Smooth muscle cell of the brain vasculature (primary cell): ENCODE data around the gene ATP7A.
"Not testable (repeated sequence)": the region's sequence is repeated elsewhere in the genome, so short reads cannot be mapped to it uniquely, and the experiment has no call there.

Experiments used
- DNase-seq: peaks from one replicate; pipeline ENCODE4 v3.0.0-alpha.2; 2012; ENCODE audit warnings: low read depth, low spot score

Gene ATP7A

DNA sequence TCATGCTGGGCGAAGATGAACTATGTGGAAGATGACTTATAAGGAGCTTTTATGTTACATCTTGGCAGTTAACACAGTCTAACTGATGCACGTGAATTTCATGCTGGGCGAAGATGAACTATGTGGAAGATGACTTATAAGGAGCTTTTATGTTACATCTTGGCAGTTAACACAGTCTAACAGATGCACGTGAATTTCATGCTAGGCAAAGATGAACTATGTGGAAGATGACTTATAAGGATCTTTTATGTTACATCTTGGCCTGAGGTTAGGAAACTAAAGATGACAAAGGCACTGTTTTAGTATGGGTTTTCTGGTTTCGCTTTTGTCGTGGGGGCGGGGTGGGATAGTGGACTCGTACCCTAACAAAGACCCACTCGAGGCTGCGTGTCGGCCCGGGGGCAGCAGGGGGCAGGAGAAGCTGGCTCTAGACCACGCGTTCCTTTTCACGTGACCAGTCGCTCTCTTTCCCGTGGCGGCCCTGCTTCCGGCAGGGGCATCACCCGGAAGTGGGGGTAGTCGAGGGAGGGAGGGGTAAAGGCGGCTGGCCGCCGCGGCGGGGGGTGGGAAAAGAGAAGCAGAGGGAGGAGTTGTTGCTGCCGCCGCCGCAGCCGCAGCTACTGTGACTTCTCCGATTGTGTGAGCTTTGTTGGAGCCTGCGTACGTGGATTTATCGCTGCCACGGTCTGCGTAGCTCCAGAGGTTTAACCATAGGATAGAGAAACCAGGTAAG lies at the start of gene ATP7A:
Gene ATP7A, plus strand, starts transcription at position 586 of the 733 bp plus-strand sequence. CDS start 60,949 bp downstream, outside the sequence.
- peak; percentile 50 for DNase-seq

DNA sequence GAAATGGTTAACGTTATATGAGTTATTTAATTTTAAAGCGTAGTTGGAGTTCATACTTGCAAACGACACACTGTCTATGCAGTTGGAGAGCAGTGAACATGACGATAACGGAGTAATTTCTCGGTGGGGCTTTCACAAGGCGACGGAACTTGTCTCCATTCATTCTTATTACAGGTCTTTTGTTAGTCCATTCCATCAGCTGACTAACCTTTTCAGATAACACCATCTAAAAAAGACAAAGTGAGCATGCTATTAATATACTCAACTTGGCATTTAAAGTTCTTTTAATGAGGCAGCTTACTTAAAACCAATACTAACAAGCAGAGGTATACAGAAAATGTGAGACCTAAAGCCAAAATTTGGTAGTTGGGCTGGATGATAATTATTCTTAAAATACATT lies 35.1 kb upstream of the ATP7A start:
- no peak for DNase-seq

DNA sequence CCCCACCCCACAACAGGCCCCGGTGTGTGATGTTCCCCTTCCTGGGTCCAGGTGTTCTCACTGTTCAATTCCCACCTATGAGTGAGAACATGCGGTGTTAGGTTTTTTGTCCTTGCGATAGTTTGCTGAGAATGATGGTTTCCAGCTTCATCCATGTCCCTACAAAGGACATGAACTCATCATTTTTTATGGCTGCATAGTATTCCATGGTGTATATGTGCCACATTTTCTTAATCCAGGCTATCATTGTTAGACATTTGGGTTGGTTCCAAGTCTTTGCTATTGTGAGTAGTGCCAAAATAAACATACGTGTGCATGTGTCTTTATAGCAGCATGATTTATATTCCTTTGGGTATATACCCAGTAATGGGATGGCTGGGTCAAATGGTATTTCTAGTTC lies 29.1 kb upstream of the ATP7A start:
- not testable (repeated sequence) for DNase-seq

DNA sequence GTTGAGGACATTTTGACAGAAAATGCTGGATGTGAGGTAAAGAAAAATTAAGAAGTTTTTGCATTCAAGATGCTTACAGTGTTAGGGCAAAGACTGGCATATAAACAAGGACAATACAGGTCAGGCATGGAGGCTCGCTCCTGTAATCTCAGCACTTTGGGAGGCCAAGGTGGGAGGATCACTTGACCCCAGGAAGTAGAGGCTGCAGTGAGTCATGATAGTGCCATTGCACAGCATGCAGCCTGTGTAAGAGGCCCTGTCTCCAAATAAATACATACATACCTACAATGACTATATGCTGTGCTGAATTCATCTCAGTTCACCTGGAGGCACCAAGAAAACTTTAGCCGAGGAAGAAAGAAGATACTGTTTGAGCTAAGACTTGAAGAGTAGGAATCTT lies 17.6 kb upstream of the ATP7A start:
- no peak for DNase-seq

DNA sequence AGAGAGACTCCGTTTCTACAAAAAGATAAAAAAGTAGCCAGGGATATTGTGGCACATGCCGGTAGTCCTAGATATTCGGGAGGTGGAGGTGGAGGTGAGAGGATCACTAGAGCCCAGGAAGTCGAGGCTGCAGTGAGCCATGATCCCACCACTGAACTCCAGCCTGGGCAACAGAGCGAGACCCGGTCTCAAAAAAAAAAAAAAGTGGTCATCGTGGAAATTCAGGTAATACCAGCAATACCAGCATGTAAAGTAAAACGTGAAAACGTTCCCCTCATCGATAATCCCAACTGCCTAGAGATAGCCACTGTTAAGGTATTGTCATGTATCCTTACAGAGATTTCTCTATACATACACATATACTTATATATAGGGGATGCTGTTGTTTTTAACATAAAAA lies 16.8 kb upstream of the ATP7A start:
- no peak for DNase-seq

DNA sequence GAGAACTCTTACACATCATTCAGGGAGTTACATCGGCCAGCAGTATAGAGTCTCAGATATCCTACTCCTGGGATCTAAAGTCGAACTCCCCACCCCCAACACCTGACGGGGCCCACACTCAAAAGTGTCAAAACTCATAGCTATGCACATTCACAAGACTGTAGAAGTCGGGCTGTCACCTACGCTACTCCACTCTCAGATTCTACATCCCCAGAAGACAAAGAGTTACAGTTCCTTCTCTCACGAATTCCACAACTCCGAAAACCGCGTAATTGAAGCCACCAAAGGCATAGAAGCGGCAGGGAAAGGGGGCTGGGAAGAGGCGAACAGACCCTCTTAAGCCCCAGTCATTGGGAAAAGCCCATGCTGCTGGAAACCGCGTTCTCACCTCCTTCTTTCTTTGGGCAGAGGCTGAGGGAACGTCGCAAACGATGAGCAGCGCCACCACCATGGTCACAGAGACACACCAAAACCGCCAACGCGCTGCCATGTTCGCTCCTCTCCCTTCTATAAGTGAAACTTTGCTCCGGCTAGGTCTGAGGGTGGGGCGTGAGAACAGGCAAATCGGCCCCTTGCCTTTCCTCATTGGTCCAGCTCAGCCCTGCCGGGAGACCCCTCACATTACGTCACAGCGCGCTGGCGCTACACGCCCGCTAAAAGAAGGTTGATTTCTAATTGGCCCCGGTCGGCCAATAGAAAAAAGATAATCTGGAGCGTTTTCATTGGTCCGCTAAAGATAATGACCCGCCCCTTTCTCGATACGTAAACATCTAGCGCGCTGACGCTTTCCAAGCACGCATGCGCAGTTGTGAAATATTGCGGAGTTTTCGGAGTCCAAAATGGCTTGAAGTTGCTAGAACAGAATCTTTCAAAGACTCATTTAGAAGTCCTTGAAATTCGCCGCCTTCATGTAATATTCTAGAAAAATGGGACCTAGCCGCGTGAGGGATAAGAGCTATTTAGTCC lies 15.3 kb upstream of the ATP7A start, which contains the start of gene MAGT1:
Gene MAGT1, minus strand, starts transcription at position 515 of the 966 bp plus-strand sequence. Its CDS starts 25 bp downstream, at position 490.
- DNase-seq: peak; percentile 91

DNA sequence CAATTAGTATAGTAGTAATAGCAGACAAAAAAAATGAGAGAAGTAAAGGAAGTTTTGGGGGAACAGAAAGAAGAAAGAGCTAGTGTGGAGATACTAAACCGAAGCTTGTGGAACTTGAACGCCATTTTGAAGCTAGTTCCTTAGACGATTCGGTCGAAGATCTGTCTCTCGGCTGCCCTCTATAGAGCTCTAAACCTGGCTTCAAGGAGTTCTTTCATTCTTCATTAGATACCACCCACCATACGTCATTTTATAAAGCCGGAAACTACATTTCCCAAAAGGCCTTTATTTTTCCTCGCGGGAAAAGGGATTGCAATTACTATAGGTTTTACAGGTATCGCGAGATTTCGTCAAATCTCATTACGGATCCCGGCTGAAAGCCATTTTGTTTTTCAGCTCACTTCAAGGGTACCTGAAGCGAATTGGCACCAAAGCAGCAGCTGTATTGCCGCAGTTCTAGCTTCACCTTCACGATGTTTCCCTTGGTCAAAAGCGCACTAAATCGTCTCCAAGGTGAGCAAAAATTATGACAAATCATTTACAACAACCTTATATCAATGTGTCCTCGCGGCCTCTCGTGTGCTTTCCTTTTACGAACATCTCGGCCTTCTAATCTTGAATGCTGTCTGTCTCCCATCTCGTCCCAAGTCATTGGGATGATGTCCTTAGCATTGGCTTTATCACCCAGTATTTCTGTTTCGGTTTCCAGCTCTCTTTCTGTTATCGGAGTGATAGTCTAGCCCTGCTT lies 11.2 kb upstream of the ATP7A start, which contains the start of gene COX7B:
Gene COX7B, plus strand, starts transcription at position 388 of the 748 bp plus-strand sequence. Its CDS starts 86 bp downstream, at position 474.
- DNase-seq: peak; percentile 83

DNA sequence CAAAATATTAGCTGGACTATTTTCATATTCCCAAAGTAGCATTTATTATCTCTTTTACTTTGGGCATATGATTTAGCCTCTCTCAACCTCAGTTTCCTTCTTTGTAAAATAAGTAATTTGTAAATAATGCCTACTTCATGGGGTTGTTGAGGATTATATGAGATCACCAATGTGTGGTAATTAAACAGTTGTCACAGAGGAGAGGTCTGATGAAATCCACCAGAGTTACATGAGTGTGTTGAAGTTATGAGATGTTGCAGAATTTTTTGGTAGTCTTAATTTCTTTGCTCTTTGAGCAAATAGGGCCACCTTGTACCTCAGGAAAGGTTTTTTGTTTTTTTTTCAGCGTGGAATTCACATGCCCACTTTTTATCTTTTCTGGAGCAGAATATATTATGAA lies 9.8 kb upstream of the ATP7A start:
- no peak for DNase-seq

DNA sequence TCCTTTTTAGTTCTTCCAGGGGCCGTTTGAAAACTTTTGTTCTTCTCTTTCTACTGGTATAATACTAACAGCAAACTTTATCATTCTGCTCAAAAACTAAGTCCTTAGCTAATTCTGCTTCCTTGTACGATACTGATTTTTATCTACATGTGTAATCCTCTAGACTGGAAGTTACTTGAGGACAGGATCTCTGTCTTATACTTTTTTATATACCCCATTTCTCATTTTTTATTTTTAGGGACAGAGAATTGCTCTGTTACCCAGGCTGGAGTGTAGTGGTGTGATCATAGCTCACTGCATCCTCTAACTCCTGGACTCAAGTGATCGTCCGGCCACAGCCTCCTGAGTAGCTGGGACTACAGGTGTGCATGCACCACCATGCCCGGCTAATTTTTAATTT lies 9.0 kb upstream of the ATP7A start:
- DNase-seq: no peak

DNA sequence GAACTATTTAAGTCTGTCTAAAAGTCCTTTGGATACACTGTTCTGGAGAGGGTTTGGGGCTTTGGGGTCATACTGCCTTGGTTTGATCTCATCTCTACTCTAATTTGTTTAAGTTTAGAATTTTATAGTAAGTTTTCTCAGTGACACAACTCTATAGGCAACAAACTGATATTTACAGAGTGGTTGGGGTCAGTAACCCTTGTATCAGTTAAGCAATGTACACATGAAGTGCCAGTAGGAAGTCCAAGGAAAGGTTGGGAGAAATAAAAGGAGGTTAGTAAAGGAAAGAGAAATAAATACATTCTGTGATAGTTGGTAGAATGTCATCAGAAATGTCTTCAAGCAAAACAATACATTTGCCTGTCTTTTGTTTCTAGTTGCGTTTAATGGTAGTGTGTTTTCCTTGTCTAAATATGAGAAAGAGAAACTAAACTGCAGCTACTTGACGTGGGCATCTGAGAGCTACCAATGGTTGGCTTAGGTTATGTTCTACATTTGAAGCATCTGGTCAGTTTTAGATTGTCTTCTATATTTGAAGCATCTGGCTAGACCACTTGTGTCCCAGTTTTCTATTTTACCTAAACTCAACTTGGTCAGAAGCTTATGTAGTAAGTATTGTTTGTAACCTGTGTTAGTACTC lies 6.9 kb downstream of the ATP7A start:
- DNase-seq: no peak

DNA sequence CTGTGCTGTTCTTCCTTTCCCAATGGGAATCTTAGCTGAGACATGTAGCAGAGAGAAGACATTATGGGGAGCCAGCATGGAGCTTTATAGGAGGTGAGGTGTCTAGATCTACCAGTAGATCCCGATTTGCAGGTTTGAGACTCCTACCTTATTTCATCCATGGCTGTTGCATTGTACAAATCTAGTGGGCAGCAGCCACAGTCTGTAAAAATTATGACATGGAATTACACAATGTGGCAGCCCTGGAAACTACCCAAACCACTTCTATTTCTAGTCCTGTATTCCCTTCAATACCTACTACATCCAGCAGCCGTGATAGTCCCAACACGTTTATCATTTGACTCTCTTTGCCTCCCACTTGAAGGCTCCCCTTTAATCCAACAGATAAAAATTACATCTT lies 8.1 kb downstream of the ATP7A start:
- DNase-seq: no peak

DNA sequence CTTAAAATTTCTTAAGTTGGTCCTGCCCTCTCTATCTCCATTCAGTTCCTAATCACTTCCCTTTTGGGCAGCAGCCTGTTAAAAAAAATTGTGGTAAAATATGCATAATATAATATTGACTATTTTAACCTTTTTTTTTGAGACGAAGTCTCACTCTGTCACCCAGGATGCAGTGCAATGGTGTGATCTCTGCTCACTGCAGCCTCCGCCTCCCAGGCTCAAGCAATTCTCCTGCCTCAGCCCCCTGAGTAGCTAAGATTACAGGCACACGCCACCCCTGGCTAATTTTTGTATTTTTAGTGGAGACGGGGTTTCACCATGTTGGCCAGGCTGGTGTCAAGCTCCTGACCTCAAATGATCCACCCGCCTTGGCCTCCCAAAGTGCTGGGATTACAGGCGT lies 8.9 kb downstream of the ATP7A start:
- DNase-seq: not testable (repeated sequence)

DNA sequence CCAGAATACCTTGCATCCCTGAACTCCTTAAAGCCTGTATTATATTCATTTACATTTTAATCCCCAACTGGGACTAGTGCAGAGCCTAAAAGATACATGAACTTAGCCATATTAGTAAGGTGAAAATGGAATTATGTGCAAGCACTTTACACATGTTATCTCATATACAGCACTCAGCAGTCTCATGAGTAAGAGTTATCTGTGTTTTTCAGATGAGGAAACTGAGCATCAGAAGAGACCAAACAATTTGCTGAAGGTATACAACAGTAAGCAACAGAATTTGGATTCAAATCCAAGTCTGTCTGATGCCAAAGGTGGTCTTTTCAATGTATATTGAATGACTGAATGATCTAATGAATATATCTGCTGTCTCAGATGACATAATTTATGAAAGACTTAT lies 12.3 kb downstream of the ATP7A start:
- DNase-seq: no peak

DNA sequence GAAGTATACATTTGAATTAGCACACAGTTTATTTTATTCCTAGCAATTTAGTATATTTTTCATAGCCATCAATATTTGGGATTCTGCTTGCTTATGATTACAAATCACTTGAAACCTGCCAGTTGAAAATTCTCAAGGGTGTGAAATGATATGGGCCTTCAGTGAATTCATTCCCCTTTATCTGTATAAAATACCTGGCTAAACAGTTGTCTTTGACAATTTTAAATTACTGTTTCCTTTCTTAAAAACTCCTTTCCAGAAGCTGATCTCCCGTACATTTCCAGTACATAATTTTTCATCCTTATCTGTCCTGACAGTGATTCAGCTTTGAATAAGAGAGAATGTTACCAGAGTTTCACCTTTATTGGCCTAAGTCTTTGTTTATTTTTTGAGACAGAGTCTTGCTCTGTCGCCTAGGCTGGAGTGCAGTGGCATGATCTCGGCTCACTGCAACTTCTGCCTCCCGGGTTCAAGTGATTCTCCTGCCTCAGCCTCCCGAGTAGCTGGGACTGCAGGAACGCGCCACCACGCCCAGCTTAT lies 13.9 kb downstream of the ATP7A start:
- DNase-seq: no peak

DNA sequence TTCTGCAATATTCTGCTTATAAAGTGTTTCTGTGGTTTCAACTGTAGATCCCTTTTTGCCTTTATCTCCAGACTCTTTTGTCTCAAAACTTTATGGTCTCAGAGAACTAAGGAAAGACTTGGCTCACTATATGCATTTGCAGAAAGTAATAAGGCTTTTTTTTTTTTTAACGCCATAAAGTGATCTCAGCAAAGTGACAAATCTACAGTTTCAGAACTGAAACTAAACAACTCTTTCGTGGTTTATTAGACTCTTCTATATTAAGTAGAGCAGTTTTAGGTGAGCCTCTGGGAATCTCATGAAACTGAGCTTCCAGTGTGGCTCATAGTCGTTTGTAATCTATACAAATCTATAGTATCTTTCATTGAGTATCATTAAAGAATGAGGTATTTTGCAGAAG lies 15.3 kb downstream of the ATP7A start:
- DNase-seq: no peak

DNA sequence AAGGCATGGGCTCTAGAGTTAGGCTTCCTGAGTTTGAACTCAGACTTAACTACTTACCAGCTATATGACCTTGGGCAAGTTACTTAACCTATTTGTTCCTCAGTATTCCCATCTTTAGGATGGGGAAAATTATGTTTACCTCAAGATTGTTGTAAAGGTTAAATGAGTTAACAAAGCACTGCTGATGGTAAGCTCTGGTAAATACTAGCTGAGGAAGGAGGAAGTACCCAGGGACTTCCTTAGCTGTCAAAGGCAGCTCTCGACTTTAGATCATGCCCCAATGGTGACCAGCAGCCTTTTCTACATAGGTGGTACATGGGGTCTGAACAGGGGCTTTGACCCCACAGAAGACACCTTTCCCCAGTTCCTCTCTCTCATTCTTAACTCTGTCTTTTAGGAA lies 20.1 kb downstream of the ATP7A start:
- no peak for DNase-seq

DNA sequence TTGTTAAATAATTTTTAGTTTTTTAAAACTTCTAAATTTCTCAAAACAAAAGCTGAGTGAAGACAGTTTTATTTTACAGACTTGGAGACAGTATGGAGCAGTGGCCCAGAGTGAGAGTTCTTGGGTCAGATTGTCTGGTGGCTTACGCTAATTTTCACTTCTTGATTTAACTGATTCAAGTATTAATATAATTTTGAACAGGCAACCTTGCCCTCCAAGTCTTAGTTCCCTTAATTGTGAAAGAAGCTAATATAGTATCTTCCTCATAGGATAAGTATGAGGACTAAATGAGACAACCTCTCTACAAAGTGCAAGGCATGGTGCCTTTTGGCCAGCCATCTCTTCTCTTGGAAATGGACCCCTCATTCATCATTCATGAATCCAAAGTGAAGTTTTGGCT lies 25.4 kb downstream of the ATP7A start:
- no peak for DNase-seq

DNA sequence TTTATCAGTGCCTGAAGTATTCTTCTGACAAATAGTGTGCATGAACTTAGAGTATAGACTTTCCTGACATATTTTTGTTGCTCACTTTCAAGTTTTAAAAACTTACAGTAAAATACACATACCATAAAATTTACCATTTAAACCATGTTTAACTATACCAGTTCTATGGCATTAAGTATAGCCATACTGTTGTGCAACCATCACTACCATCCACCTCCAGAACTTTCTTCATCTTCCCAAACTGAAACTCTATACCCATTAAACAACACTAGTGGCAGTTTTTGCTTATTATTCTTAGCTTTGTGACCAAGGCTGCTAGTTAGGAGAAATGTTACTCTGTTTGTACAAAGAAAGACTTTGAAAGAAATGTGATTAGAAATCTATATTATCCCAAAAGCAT lies 25.8 kb downstream of the ATP7A start:
- no peak for DNase-seq

DNA sequence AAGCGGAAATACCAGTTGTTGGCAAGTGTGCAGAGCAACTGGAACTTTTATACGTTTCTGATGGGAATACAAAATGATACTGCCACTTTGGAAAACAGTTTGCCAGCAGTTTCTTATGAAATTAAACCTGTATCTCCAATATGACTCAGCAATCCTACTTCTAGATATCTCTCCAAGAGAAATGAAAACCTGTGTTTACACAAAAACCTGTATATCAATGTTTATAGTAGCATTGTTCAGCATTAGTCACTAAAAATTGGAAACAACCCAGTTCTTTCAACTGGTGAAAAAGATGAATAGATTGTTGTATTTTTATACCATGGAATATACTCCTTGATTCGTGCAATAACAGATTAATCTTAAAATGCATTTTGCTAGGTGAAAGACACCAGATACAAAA lies 26.8 kb downstream of the ATP7A start:
- DNase-seq: no peak

DNA sequence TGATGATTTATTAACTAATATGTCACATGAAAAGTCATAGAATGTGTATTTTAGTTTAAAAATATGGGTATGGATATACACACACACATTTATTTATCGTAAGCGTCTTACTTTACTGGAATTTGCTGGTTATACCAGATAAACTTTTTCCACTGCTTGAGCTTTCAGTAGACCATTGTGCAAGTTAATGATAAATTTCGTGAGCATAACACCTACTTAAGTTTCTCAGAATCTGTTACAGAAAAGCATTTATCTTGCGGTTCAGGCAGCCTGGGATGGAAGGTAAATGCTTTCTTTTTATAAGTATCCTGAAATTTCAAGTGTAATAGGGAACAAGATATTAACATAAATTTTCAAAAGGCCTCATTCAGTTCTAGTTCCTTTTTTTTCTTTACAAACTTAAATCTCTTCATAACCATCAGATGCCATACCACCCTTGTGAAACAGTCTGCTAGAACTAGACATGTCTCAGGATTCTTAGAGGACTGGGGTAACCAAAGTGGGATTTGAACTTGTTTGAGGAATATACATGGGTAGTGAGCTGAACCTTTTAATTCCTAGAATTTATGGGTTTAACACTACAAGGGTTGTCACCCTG lies 27.7 kb downstream of the ATP7A start:
- DNase-seq: no peak

DNA sequence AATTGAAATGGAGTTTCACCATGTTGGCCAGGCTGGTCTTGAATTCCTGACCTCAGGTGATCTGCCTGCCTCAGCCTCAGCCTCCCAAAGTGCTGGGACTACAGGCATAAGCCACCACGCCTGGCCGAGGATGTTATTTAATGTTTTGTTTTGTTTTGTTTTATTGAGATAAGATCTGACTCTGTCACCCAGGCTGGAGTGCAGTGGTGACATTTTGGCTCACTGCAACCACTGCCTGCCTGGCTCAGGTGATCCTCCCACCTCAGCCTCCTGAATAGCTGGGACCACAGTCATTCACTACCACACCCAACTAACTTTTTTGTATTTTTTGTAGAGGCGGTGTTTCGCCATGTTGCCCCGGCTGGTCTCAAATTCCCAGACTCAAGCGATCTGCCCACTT lies 34.5 kb downstream of the ATP7A start:
- not testable (repeated sequence) for DNase-seq
